Colon (tissue), 2 donors: ENCODE data around the gene OR51D1.

Experiments used
- FAIRE-seq: peaks from 2 replicates; lab custom pipeline; 2012; peaks lifted over from hg19 to GRCh38; lab: Jason Lieb, UNC
- donor health status: control.
- donor health status: control.

Gene OR51D1

GRCh38 chr11:4636962-4637661 is at the start of gene OR51D1:
Gene OR51D1, plus strand, starts transcription at chr11:4637477. Its CDS starts 2,314 bp downstream, at chr11:4639791.
- FAIRE-seq = no peak

- no peak for FAIRE-seq
Measured at GRCh38 chr11:4589017-4589416, 48.3 kb upstream of the OR51D1 start.

GRCh38 chr11:4593739-4594138 is 43.5 kb upstream of the OR51D1 start, which contains the start of gene OR52I1:
Gene OR52I1, plus strand, starts transcription at chr11:4594039. Its CDS starts 0 bp downstream, at chr11:4594039.
- FAIRE-seq = no peak

GRCh38 chr11:4605057-4605456 is 32.2 kb upstream of the OR51D1 start:
- no peak for FAIRE-seq

GRCh38 chr11:4606231-4607015 is 30.9 kb upstream of the OR51D1 start:
- FAIRE-seq = no peak

GRCh38 chr11:4607096-4607495 is 30.2 kb upstream of the OR51D1 start:
- FAIRE-seq = no peak

GRCh38 chr11:4607781-4608666 is 29.3 kb upstream of the OR51D1 start, which contains the start of gene TRIM68:
Gene TRIM68, minus strand, starts transcription at chr11:4608231. Its CDS starts 2,727 bp downstream, at chr11:4605504.
- peak; percentile 58 for FAIRE-seq

- FAIRE-seq = no peak
Measured at GRCh38 chr11:4610258-4610935, 26.9 kb upstream of the OR51D1 start.

- FAIRE-seq = no peak
Measured at GRCh38 chr11:4611986-4612385, 25.3 kb upstream of the OR51D1 start.

GRCh38 chr11:4615856-4616444 is 21.3 kb upstream of the OR51D1 start:
- FAIRE-seq = no peak

- FAIRE-seq = no peak
Measured at GRCh38 chr11:4619514-4619913, 17.8 kb upstream of the OR51D1 start.

- no peak for FAIRE-seq
Measured at GRCh38 chr11:4626207-4627099, 10.8 kb upstream of the OR51D1 start.

GRCh38 chr11:4636136-4636535 is 1.1 kb upstream of the OR51D1 start:
- no peak for FAIRE-seq

- no peak for FAIRE-seq
Measured at GRCh38 chr11:4637662-4638047, 378 bp downstream of the OR51D1 start.

GRCh38 chr11:4639931-4640330 is 2.7 kb downstream of the OR51D1 start:
- FAIRE-seq = no peak

- FAIRE-seq = no peak
Measured at GRCh38 chr11:4641501-4641900, 4.2 kb downstream of the OR51D1 start.

- FAIRE-seq = no peak
Measured at GRCh38 chr11:4642043-4642442, 4.8 kb downstream of the OR51D1 start.

- no peak for FAIRE-seq
Measured at GRCh38 chr11:4643076-4643475, 5.8 kb downstream of the OR51D1 start.

- no peak for FAIRE-seq
Measured at GRCh38 chr11:4643682-4644081, 6.4 kb downstream of the OR51D1 start, which contains the start of gene OR51E1. Gene OR51E1, plus strand, starts transcription at chr11:4643982. Its CDS starts 8,545 bp downstream, at chr11:4652527.

- FAIRE-seq = no peak
Measured at GRCh38 chr11:4644233-4644632, 7.0 kb downstream of the OR51D1 start.
